H1 (cell line): ENCODE results near the gene SATB2. TPM values are rescaled to one million over a fixed set of nuclear protein-coding genes. Genes with fewer than 3 reads are reported as not detected.

Experiments
- CBX5 ChIP-seq: fragments of 300-800, 300-1000 bp; sonication (generic); IDR thresholded peaks from 2 replicates; pipeline ENCODE4 v1.7.1; 2016; ENCODE audit warnings: antibody characterized with exemption, low read length, low read depth
- CHD7 ChIP-seq: fragments of 300-600 bp; sonication (generic); IDR thresholded peaks from 2 replicates; pipeline ENCODE4 v1.7.1; 2012; ENCODE audit warnings: low read length, moderate library complexity, mild to moderate bottlenecking, inconsistent platforms; ENCODE audit not compliant: insufficient replicate concordance
- CREB1 ChIP-seq: IDR thresholded peaks from 2 replicates; pipeline ENCODE4 v1.6.1; 2012; ENCODE audit warnings: inconsistent platforms
- GABPA ChIP-seq: IDR thresholded peaks from 2 replicates; pipeline ENCODE4 v1.6.1; 2011; ENCODE audit warnings: mild to moderate bottlenecking, low read length, moderate library complexity, borderline replicate concordance; ENCODE audit not compliant: insufficient read depth
- HDAC2 ChIP-seq, 2 experiments: fragments of 300-600 bp in 1 of 2; sonication (generic) in 1 of 2; IDR thresholded peaks; 2 replicates each; pipeline ENCODE4 v1.6.1; 2011 to 2012; ENCODE audit warnings: low read depth in 2 of 2, low read length in 2 of 2, mild to moderate bottlenecking in 2 of 2, moderate library complexity in 2 of 2, borderline replicate concordance in 1 of 2, inconsistent platforms in 1 of 2
- TBP ChIP-seq: IDR thresholded peaks from 2 replicates; pipeline ENCODE4 v1.6.1; 2011; ENCODE audit warnings: low read depth, low read length, improper control_type of control experiment
- polyA plus RNA-seq, 7 experiments: library from polyadenylated mRNA; depleted of rRNA in 3 of 7; stranded (reverse) in 5 of 7; unstranded in 2 of 7; fragments of >200 nt in 5 of 7; fragments of 200-250 nt in 2 of 7; gene quantifications; 1 replicate in 5 of 7; 2 replicates in 1 of 7; 4 replicates in 1 of 7; pipeline versions ENCODE4 v1.2.1 to v1.2.3, GENCODE V29; 2011 to 2013; ENCODE audit warnings: missing spikeins in 2 of 7, mixed read lengths in 2 of 7
- total RNA-seq: library from RNA; stranded (reverse); fragmentation: NEBNext Ultra II Directional; extraction: Animal tissue kit (Norgen Biotek cat#: 25700); gene quantifications from 2 replicates; pipeline ENCODE4 v1.2.1, GENCODE V29; 2021

The SATB2 gene
- total and polyA plus RNA-seq, 2 of the 8 experiments (the other 6 are each of a cell fraction or from before 2014, with no cell fraction given) = 1.3 to 5.7 TPM

- TF ChIP-seq CHD7 (no peak), TBP (no peak), GABPA (no peak), CREB1 (no peak), CBX5 (no peak), HDAC2 (IDR thresholded peaks at IDR 0.05; ENCODE audit: borderline replicate concordance in 1 of 2, low read depth in 2 of 2, low read length in 2 of 2) (no peak)
- TF ChIP-seq, all 59 proteins: peak for 2
Measured at GRCh38 chr2:199503148-199503547, 45.4 kb upstream of the SATB2 start (continued).
